ENCODE measurements around the gene FOXO3. TPM values are rescaled to one million over a fixed set of nuclear protein-coding genes. Genes with fewer than 3 reads are reported as not detected.

The FOXO3 gene
- total RNA-seq, 1 experiment from 2014 or later = 22.1 TPM

GRCh38 chr6:108656836-108657235, 96.1 kb downstream of the FOXO3 start:
- TF ChIP-seq CTCF (conservative IDR thresholded peaks at IDR 0.05) = no peak
- Histone ChIP-seq H3K4me2 (ENCODE audit: insufficient read depth, insufficient read length, low read length) (no peak overlapping the region), H3K27me3 (ENCODE audit: insufficient read depth, low read length) (no peaks in the 10 kb centered on the region), H2AFZ (ENCODE audit: low read length) (no peak overlapping the region), H3K4ac (ENCODE audit: low read depth, low read length) (no peak overlapping the region), H4K8ac (replicated peaks; ENCODE audit: insufficient read length, low read depth, low read length) (no peak overlapping the region), H4K20me1 (ENCODE audit: control insufficient read depth, insufficient read depth, insufficient read length) (no peaks in the 10 kb centered on the region), H3K23me2 (ENCODE audit: insufficient read length, low read depth, low read length, poor library complexity, severe bottlenecking) (no peaks in the 10 kb centered on the region), H3K56ac (ENCODE audit: insufficient read length, low read depth, low read length) (no peak overlapping the region), H2BK12ac (ENCODE audit: insufficient read length, low read depth, low read length) (no peak overlapping the region), H3K79me1 (ENCODE audit: insufficient read depth, low read depth, low read length, poor library complexity, severe bottlenecking) (peaks cover 3% of the 10 kb centered on the region), H3K4me1 (ENCODE audit: insufficient read depth, low read length) (peaks cover 2% of the 10 kb centered on the region; the same call in 1 of the 2 replicates), H3K9me3 (ENCODE audit: control insufficient read depth, low read depth, low read length) (no peaks in the 10 kb centered on the region), H3K27ac (ENCODE audit: insufficient read length, low read depth, low read length) (no peak overlapping the region), H2BK5ac (ENCODE audit: insufficient read length, low read length) (no peak overlapping the region), H4K91ac (ENCODE audit: insufficient read length, low read depth, low read length) (no peak overlapping the region), H2BK20ac (ENCODE audit: low read depth, low read length, poor library complexity, severe bottlenecking) (no peak overlapping the region), H3K14ac (ENCODE audit: insufficient read depth, low read length) (no peak overlapping the region), H2AK5ac (ENCODE audit: insufficient read length, low read length) (no peak overlapping the region), H4K5ac (ENCODE audit: insufficient read length, low read depth, low read length) (no peak overlapping the region), H2BK120ac (ENCODE audit: low read depth, low read length, poor library complexity, severe bottlenecking) (no peak overlapping the region), H3K18ac (ENCODE audit: insufficient read length, low read depth, low read length) (no peak overlapping the region), H3K9ac (ENCODE audit: extremely low read depth, insufficient read length, low read length) (no peak overlapping the region), H3K79me2 (ENCODE audit: insufficient read depth, low read length) (peaks cover 4% of the 10 kb centered on the region; the same call in 1 of the 2 replicates), H3K23ac (ENCODE audit: insufficient read length, low read depth, low read length) (no peak overlapping the region), H3T11ph (ENCODE audit: low read length) (no peak overlapping the region), H2BK15ac (ENCODE audit: low read depth, low read length) (no peak overlapping the region)
- Mint-ChIP-seq H3K9me3 (no peaks in the 10 kb centered on the region), H3K4me1 (peaks cover 12 to 29% of the 10 kb centered on the region in 2 experiments), H3K27ac (no peak overlapping the region), H3K27me3 (ENCODE audit: low read depth) (no peaks in the 10 kb centered on the region), H3K36me3 (ENCODE audit: insufficient read depth in 1 of 3, low read depth in 3 of 3) (peaks cover 0 to 6% (median 0%) of the 10 kb centered on the region in 3 experiments; a peak in 1 of 7 replicates), H3K4me3 (no peak overlapping the region)
- no peak for DNase-seq
- WGBS (ENCODE audit: extremely low coverage, insufficient read length, low lambda C conversion rate) = no CpG with 5 or more reads among the region's 2 CpGs
